GM21423 (cell line): ENCODE data around the gene PDGFD.

Source experiments
- ATAC-seq: cut with Tn5 transposase; IDR thresholded peaks from one replicate; pipeline ENCODE4 v1.9.1; 2021; ENCODE audit warnings: mild to moderate bottlenecking, moderate library complexity; ENCODE audit not compliant: unreplicated experiment

Gene PDGFD

DNA sequence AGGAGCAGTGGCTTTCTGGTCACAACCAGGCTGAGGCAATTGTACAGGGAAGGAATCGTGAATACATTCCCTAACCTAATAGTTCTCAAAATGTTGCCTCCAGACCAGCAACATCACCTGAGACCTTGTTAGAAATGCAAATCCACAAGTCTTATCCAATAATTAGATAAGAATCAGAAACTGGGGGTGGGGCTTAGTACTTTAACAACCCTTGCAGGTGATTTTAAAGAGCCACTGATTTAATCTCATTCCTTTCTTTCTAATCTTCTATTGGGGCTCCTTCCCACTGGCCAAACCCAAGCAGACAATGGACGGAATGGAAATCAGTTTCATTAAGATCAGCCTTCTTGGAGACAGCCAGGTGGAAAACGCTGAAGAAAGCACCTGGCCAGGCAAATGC, 269.9 kb downstream of the PDGFD start:
- ATAC-seq, result no peak

DNA sequence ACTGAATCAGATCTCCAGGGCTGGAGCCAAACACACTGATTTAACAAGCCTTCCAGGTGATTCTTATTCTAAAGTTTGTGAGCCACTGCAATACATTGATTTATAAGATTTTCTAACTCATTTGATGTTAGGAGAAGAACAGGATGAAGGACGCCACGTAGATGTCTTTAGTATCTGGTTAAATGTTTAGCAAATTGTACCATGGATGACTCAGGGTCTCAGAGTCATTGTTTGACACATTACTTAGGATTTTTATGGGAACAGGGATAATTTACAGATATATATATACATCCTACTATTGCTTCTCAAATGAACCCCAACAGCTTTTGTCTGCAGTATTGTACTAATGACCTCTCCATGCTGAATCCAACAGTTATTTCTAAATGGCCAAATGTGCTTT, 270.6 kb downstream of the PDGFD start:
- ATAC-seq, result no peak

DNA sequence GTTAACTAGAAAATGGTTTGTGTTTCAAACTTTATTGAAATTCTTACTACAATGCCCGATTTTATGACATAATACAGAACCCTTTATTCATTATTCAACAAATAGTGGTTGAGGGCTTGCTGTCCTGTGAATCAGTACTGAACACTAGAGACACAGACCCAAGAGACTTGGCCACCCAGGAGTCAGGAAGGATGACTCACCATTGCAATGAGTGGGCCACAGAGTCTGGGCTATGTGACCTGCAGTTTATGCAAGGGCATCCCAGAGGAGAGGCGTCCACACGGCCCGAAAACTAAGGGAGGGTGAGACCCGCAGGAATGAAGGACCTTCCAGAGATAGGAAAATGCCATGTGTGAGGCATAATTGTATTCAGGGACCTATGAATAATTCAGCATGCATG, 271.3 kb downstream of the PDGFD start:
- ATAC-seq, result no peak

DNA sequence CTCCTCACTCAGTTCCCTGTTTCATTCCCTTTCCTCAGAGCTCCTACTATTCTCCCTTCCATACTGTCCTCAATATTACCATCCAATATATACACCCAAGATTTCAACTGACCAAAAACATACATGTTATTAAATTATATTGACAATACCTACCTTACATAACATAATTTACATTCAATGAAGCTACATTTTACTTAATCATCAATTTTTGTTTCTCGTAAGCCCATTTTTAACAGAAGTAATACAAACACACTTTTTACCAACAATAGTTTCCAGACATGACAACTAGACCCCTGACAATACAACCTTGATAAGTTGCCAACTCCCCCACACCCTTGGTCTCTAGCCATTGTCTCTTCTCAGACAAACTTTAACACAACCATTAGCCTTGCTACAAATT, 273.3 kb downstream of the PDGFD start:
- no peak for ATAC-seq

DNA sequence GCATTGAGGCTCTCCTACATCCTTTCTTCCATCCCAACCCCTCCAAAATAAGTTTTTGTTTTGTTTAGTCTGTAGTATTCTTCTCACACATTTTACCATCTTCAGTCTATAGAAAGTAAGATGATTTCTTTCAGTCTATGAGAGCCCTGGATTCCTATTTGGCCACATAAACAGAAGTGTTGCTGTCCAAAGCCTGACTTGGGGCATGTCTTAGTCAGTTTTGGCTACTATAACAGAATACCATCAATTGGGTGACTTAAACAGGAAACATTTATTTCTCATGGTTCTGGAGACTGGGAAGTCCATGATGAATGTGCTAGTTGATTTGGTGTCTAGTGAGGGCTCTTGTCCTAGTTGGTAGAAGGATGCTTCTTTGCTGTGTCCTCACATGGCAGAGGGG, 274.3 kb downstream of the PDGFD start:
- ATAC-seq, result no peak

DNA sequence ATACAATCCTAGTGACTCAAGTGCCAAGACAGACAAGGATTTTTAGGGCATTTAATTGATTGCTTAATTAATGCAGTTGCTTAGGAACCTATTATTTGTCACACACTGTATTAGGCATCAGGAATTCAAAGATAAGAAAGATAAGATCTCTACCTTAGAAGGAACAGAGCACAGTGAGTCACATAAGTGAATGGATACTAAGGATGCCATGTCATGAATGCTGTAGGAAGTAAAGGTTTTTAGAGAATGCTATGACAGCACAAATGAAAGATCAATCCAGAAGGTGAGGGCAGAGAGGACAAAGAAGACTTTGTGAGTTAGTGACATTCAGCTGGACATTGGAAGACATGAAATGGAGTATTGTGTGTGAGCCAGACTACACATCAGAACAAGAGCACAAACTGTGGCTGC, 275.4 kb downstream of the PDGFD start:
- ATAC-seq, result no peak

DNA sequence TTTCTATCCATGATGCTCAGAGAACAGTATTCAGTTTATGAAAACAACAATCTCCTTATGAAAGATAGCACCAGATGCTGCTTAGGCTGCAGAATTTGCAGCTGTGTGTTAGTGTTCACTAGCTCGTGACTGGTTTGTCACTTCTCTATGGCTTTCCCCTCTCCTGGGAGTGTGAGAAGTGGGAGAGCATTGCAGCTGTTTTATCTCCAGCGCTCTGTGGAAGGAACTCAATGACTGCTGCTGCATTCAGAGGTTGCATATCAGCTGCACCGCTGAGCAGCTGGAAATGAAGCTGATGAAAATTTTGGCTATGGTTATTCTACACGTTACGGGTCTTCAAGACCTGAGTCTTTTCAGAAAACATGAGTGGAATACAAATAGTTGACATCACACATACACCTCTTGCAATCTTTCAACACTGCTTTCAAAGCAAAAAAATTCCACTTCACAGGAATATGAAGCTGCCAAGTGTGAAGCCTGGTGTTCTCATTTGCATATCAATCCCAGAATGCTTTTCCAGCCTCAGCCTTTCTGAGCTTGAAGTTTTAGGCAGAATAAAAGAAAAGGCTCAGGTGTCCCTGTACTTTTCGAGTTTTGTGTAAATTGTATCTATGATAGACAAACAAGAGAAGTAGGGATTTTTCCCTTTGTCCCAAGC, 276.8 kb downstream of the PDGFD start:
- no peak for ATAC-seq

DNA sequence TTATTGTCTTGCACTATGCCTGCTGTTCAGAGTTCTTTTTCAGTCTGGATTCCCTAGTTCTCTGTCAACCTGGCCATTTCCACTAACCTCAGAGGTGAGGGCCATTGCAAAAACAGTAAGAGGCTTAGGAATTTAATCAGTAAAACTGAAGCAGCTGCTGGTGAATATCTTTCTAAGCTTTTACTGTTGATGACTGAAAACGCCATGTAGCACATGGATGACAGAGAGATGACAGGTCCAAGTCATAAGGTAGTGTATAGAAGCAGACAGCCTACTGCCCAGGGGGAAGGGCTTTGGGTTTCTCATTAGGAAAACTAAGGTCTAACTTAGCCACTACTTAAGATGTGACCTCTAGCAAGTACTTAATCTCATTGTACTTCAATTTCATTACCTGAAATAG, 280.1 kb downstream of the PDGFD start:
- no peak for ATAC-seq

DNA sequence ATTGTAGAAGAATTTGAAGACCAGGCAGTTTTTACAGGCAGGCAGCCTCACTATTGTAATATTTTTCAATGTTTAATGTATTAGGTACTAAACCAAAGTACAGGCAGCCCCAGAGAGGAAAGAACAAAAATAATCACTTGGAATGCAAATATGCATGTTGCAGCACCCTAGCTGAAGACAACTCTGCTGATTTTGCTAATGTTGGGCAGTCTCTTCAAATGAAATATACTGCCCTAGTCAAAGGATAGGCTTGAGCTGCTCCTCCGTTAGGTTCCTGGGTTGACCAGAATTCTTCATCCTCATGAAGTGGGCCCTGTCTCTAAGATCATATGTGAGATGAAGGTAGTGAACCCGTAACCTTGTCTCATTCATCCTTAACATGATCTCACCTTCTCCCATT, 280.7 kb downstream of the PDGFD start:
- ATAC-seq, result no peak

DNA sequence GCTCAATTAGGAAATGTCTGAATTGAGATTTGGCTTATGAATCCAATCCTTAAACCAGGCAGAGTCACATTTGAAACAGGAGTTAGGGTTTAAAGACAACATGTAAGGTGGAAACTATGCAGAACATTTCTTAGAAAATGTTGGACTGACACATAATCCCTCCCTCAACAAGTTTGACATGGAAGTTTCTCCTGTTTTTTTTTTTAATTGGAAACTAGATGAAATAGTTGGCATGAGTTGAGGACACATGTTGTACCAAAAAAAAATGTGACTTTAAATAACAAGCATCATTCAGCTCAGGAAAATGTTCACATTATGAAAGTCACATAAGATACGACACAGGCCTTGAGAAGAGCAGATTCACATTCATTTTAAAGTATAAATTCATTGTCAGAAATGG, 282.4 kb downstream of the PDGFD start:
- no peak for ATAC-seq

DNA sequence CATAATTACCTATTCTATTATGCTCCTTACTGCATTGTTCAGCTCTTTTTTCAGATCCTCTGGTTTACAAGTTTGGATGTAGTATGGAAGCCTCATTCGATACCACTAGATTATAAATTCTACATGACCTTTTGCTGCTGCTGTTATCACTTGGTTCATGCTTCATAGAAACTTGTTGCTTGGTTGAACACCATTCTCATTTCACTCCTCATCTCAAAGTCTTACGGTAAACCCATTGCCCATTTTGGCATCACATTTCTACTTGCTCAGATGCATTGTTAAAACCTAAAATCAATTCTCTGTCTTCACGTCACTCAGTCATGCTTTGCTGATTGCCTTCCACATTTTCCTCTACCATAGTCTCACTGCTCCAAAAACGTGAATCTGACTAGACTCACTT, 283.0 kb downstream of the PDGFD start:
- no peak for ATAC-seq

DNA sequence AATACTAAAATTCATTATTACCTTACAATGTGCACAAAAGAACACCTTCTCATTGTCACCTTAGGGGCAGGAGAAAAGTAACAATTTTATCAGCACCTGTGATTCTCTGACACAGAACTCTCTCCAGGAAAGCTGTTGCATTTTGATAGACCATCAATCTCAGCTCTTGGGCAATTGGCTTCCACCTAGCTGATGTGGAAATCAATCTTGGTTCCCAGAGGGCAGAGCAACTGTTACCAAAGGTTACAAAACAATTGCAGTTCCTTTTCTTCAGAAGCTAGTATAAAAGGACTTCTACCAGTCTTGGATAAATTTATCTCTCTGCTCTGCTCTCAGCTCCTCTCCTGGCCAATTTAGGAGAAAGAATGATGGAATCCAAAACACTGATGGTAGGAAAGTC, 285.3 kb downstream of the PDGFD start:
- no peak for ATAC-seq

DNA sequence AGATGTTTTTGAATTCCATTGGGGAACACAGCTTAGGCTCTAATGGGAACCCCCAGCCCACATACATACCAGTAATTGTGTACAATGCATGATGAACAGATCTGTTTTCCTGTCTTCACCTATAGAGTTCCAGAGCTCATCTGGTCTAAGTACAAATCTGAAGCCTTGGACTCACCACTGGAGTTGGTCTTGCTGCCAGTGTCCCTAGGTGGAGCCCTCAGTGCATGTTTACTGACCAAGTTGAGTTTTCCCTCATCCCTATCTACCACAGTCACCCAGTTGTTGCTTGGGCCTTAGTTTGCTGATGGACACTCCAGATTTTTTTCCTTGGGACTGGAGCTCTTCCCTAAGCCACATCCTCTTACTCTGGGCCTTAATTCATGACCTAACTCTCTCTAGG, 286.7 kb downstream of the PDGFD start:
- ATAC-seq, result no peak

DNA sequence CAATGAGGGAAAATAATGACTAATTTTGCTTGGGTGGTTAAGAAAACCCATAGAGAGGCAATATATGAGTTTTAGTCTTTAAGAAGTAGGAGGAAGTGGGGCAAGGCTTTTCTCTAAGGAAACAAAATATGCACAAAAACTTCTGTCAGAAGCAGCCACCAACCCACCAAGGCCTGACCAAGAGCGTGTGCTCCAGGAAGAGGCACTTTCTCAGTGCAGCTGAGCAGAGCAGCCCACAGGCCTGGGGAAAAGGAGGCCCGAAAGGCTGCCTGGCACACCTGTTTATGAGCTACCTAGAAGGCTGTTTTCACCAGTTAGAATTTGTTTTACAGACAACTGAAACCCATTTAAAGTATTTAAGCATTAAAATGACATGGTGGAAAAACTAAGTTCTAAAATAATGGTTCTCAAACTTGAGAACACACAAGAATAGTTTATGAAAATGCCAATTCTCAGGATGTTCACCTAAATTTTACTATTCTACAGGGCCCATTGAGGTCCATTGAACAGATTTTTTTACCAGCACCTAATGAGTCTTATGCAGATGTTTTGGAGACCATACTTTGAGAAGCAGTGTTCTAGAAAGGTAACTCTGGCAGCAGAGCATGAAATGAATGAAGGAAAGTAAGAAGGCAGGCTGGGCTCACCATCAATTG, 288.0 kb downstream of the PDGFD start:
- peak; percentile 89 for ATAC-seq

DNA sequence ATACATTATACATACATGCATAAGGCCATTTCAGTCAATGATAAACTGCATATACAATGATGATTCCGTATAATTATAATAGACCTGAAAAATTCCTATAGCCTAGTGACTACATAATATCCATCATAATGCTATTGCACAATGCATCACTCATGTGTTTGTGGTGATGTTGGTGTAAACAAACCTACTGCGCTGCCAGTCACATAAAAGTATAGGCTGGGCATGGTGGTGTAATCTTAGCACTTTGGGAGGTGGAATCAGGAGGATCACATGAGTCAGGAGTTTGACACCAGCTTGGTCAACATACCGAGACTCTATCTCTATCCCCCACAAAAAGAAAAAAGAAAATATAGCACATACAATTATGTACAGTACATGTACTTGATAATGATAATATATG, 291.2 kb downstream of the PDGFD start:
- ATAC-seq, result no peak

DNA sequence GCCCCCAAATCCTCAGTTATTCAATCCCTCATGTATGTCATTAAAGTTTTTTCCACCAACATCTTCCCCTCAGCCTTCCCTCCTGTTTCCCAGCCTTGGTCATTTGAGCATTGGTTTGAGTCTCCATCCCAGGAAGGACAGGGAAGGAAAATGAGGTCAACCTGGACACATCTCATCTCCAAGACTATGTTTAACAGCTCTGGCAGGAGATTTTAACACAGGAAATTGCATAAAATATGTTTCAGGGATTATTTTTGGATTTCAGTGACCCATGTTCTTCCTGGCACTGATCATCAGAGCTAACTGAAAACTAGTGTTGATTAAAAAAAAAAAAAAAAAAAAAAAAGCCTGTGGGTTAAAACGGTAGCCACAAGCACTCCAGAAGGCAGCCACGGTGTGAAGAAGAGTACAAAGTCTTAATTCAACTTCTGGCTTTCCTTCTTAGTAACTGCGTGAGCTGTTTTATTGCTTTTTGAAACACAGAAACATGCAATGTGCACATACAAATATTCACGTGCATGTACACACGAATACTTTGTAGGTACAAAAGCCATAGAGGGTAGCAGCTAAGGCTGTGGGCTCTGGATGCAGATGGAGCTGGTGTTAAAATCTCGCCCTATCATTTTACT, 291.9 kb downstream of the PDGFD start:
- ATAC-seq, result no peak

DNA sequence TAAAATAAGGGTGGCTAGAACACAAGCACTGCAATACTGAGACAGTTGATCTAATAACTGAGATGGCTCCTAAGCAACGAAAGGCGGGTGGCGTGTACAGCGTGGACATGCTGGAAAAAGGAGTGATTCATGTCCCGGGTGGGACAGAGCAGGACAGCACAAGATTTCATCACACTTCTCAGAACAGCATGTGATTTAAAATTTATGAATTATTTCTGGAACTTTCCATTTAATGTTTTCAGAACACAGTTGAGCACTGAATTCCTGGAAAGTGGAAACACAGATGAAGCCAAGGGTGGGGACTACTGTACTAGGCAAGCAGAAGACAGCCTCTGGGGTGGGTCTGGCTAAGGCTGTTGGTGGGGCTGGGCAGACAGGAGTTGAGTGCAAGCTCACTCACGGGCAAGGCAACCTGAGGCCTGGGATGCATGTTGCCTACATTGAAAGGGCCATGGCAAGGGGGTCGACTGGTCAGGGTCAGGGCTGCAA, 293.1 kb downstream of the PDGFD start:
- ATAC-seq, result no peak

DNA sequence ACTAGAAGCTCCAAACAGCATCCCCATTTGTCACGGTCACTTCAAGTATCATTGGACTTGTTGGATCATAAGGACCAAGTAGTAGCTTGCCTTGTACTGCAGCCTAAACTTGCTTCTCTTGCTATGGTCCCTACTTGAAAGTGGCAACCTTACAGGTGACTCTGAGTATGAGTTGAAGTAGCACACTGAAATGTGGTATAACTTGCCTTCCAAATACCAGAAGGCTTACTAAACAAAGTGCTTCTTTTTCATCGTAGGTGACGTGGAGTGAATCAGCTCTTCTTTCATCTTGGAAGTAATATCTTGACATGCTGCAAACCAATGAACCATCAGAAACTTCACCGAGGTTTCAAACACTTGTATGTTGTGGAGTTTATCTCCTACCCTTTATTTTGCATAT, 296.5 kb downstream of the PDGFD start:
- no peak for ATAC-seq

DNA sequence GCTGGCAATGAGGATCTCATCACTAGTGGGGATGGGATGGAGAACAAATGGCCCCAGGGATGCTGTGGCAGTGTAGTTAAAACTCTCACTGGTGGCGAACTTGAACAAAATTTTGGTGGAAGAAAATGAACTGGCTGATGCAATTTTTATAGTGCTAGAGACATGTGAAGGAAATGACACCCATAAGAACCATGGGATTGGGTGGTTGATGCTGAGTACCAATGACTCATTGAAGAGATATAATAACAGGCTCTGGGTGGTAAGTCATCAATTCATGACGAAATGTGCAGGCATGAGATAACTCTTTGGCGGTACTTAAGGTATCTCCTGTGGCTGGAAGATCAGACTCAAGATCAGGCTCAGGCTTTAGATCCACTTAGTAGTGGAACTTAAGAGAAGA, 300.4 kb downstream of the PDGFD start:
- ATAC-seq, result no peak

DNA sequence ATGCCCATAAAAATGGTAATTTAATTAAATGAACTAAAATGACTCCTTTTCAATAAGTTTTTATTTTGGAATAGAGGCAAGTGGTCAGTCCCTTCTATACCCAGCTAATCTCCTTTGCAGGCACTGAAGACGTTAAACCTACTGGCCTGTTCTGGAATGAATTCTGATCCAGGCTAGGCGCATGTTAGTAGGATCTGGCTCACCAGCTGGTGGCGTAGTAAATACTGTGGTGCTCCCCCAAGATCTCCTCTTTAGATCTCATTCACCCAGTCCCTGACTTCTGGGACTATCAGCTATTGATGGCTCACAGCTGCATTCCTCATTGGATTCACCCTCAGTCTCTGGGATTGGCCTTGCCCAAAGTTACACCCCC, 301.2 kb downstream of the PDGFD start:
- ATAC-seq, result no peak

DNA sequence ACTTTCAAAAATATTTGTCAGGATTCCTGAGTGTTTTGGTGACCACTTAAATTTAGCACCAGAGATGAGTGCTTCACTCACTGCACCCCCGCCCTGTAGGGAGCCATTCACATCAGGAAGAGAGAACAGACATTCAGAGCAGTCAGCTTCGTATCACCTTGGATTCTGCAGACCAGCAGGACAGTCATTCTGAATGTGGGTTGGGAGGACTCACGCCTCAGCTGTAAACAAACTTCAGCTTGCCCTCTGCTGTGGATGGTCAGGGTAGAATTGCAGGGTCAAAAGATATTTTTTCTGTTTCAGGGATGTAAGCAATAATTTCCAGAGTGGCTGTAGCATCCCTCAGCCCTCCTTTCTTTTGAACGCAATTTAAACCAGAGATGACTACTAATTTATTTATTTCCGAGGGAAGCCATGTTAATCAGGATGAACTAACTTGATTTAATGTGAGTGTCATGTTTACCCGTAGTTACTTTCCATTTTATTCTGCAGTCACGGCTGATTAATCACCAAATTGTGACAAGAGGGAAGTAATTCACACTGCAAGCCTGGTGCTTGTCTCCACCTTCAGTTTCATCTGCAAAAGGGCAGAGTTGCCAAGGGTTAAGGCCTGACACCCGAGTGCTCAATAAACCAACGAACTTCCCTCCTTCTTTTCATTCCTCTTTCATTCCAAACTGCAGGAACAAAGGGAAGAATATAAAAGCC, 301.7 kb downstream of the PDGFD start:
- ATAC-seq, result no peak
